SHP77 (cell line): ENCODE results near the gene BANP.
"Not testable (repeated sequence)": the region's sequence is repeated elsewhere in the genome, so short reads cannot be mapped to it uniquely, and the experiment has no call there.

Source experiments
- DNase-seq, 2 experiments: peaks; one replicate each; lab custom pipeline; 2025; lab: John Stamatoyannopoulos, UW

The BANP gene

DNA sequence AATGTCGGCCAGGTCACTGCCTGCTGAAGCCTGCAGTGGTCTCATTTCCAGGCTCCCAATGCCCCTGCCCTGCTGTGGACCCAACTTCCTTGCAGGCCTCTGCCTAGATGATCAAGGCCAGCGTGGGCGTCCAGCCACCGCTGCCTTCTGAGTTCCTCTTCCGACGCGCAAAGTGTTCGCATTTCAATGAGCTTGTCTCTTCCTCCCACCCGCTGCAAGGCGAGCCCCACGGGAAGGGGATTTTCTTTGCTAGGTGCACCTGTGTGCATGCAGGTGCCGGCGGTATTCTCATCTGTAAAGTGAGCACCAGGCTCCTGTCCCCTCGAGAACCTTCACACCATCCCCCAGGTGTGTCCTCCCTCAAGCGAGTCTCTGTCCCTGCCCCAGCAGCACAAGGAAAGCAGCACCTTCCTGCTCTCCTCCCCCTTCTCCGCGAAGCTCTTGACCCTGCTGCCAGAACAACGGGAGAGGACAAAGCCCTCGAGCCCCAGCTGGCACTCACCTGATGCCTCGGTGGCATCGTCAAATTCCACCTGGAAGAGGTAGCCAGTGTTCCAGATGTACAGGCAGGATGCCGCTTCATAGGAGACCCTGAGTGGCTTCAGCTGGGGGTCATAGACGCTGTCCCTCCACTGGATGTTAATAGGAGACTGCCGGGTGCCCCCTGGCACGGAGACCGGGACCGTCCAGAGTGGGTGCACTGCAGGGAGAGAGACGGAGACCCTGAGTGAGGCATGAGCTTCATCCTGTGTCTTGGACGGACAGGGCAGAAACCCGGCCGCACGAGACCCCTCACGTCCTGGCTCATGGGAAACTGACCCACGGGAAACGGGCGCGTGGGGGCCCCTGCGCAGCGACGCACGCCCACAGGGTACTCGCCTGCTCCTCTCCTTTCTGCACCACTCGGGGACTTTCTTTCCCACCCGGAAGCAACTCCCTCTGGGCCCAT is 24.7 kb upstream of the BANP start:
- DNase-seq, result peak in 1 of 2 experiments; percentile 47

DNA sequence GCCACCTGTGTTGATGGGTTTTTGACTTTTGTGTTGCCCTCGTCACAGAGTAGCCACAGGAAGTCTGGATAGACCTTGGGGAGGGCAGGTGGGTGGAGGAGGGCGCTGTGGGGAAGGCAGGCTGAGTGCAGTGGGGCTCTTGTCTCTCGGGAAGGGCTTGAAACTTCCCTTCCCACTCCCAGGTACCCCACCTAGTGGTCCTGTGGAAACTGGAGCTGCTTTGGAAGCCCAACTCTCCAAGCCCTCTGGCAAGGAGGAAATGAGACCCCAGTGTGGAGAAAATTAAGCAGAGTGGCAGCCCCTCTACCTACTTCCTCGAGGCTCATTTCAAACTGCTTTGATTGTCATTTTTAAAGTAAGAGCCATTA is 24.1 kb upstream of the BANP start:
- peak; percentile 57 to 66 for DNase-seq

DNA sequence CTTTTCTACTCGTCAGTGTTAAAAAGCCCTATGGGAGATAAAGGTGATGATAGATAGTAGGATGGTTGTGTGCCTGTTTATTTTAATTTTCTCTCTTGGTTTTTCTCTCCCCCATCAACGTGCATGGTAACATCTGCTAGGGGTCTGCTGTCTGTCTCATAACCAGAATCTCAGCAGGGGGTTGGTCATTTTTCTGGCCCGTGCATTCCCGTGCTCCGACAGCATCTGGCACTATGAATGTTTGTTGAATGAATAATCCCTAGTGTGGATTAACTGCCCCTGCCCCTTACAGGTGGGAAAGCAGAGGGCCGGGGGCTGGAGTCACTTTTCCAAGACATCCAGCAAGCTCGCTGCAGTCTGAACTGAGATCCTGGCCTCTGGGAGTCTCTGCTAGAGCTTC is 21.2 kb upstream of the BANP start:
- DNase-seq, result no peak

DNA sequence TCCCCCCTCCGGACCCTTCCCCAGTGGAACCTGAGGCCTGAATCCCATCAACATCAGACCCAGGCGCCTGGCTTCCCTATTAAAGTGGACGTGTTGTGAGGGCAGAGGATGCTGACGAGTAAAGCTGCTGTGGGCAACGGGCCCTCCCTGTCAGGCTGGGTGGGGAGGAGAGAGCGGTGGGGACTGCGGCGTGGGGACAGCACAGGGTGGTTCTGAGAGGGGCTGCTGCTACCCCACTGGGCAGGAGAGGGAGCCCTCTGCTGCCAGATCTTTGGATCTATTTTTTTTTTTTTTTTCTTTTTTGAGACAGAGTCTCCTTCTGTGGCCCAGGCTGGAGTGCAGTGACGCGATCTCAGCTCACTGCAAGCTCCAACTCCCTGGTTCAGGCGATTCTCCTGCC is 20.8 kb upstream of the BANP start:
- DNase-seq, result peak; percentile 67 to 75

DNA sequence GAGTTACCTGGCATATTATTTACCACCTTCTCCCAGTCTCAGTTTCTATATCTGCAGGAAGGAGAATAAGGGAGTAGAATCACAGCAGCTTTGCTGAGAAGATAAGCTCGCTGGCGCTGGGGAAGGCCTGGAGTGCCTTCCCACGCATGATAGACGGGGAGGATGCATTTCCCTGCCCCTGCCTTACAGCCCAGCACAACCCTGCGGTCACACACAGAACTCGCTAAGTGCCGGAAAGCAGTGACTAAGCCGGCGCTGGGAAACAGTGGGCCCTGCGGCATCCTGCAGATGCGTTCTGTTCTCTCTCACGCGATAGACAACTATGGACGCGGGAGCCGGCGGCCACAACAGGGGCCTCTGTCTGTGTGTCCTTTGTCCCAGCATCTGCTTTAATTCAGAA is 19.7 kb upstream of the BANP start:
- DNase-seq, result peak; percentile 82 to 86

DNA sequence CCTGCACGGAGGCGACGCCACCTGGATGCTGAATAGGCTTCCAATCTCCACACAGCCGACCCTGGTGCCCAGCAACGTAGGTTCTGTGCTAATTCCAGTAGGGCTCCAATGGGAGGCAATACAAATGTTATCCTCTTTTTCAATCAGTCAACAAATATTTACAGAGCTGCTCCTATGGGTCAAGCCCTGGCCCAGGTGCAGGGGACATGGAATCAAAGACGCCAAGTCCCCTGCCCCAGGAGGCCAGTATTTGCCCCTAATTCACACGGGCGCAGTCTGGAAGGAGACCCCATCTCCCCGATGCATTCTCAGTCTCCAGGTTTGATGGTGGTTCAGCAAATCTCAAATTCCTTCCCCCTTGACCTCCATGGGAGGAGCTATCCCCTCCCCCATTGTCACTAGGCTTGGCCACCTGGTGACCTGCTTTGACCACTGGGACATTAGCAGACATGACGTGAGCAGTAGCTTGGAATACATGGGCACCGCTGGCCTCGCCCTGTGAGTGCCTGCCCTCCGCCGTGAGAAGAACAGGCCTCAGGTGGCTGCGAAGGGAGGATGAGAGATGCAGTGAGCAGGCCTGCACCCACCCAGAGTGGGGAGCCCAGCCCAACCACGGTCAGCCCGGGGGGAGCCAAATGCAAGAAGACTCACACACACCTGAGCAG is 18.6 kb upstream of the BANP start:
- peak; percentile 91 to 94 for DNase-seq

DNA sequence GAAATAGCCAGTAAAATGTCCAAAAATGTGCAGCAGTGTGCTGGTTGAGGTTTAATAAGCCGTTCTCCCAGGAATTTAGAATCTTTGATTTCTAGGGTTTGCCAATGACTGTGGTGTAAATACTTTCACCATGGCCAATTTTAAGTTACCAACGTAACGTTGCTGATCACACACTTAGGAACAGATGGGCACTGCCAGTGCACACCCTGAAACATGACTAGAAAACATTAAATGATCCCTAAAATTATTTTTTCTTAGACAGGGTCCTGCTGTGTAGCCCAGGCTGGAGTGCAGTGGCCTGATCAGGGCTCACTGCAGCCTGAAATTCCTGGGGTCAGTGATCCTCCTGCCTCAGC is 18.1 kb upstream of the BANP start:
- no peak for DNase-seq

DNA sequence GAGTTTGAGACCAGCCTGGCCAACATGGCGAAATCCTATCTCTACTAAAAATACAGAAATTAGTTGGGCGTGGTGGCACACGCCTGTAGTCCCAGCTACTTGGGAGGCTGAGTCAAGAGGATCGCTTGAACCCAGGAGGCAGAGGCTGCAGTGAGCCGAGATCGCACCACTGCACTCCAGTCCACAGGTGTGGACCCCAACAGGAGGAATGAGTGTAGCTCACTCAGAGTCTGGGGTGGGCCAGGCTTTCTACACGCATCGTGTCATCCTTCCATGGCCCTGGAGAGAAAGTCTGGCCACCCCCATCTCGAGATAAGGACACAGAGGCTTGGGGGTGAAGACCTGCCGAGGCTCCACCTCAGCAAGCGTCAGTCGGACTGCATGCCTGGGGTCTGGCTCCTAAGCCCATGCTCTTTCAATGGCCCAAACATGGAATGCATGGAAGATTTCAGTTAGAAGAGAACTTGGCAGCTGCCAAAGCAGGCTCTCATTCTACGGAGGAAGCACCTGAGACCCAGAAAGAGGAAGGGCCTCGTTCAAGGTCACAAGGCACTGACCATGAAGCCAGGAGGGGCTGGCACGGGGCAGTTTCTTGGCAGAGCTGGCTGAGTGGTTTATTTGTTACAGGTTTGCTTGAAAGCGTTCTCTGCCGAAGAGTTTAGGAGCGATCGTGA is 16.3 kb upstream of the BANP start:
- DNase-seq, result not testable (repeated sequence)

DNA sequence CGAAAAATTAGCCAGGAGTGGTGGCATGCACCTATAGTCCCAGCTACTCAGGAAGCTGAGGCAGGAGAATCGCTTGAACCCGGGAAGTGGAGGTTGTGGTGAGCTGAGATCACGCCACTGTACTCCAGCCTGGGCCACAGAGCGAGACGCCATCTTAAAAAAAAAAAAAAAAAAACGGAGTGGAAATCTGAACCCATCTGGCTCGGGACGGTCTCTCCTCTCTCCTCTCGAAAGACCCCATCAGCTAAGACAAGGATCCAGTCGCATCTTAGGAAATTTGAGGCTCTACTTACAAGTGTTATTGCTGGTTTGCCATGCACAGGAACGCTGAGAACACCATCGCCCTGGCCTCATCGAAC is 15.2 kb upstream of the BANP start:
- not testable (repeated sequence) for DNase-seq

DNA sequence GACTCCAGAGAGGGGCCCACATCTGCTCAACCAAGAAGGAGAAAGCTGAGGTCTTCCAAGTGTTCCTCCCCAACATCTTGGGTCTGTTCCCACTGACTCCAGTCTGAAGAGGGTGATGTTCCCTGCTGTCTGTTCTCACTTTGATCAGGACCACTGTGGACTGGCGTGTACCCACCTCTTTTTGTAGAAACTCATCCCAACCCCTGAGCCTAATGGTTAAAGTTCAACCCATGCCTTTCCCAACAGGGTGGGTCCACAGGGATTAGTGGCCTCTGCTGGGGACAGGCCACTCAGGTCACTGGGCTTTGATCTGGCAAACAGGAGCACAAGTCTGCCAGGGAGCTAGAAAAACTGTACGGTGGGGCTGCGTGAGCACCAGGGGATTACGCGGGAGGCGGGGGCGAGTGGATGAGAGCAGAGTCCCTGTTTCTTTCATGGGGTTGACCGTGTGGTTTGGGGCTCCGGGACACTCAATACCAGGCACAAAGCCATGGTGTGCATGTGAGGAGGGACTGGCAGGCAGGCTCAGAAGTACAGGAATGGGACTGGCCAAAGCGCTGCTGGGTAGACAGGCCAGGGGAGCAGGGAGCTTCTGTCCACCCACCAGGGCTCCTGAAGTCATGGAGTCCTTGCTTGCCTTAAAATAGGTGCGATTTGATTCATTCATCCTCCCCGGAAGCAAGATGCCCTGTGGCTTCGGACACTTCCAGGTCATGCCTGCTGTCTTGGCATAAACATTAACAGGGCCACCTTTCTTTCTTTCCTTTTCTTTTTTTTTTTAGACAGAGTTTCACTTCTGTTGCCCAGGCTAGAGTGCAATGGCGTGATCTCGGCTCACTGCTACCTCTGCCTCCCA is 14.6 kb upstream of the BANP start, which contains the start of gene CA5A:
Gene CA5A (minus strand): TSS at position 155 of the 856 bp plus-strand sequence. CDS start 79 bp downstream, at position 76.
- no peak for DNase-seq

DNA sequence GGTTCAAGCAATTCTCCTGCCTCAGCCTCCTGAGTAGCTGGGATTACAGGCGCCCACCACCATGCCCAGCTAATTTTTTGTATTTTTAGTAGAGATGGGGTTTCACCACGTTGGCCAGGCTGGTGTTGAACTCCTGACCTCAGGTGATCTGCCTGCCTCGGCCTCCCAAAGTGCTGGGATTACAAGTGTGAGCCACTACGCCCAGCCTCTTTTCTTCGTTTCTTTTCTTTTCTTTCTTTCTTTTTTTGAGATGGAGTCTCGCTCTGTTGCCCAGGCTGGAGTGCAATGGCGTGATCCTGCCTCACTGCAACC is 14.0 kb upstream of the BANP start:
- DNase-seq, result not testable (repeated sequence)

DNA sequence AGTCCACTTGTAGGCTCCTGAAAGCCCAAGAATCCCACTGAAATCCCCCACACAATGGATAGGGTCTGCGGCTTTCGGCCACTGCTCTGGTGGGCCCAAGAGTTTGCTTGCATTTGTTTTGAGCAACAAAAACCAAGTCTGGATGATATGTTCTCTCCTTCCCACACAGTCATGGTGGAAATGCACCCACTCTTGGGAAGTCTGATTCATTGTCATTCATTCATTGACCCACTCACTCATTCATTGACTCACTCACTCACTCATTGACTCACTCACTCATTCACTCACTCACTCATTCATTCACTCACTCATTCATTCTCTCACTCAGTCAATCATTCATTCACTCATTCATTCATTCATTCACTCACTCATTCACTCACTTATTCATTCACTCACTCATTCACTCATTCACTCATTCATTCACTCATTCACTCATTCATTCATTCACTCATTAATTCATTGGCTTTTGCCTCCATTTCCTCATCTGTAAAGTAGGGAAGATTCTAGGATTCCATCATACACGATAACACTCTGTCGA is 12.8 kb upstream of the BANP start:
- DNase-seq, result no peak

DNA sequence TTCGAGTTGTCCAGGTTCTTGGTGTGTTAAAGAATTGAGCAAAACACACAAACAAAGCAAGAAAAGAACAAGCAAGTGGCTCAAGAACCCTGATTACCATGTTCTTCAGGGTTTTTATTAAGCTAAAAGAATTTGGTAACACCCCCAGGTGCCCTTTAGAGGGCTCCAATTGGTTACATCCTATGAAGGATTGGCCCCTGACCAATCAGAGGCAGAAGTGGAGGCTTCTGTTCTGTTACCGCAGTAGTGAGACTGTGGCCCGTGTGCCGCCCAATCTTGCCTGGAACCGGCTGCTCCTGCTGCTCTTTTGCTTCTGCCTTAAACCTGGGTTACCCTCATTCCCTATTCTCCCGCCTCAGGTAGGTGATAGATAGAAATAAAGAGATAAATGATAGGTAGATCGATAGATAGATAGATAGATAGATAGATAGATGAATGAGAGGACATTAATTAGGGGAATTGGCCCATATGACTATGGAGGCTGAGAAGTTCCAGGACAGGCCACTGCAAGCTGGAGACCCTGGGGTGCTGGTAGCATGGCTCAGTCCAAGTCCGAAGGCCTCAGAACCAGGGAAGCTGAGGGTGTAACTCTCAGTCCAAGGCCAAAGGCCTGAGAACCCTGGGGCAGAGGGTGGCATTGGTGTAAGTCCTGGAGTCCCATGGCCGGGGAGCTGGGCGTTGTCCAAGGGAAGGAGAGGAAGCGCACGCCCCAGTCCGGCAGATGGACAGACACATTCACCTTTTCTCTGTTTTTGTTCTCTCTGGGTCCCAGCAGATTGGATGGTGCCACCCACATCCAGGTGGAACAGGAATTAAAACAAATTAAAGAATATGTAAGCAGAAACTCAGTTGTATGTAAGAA is 11.4 kb upstream of the BANP start:
- peak in 1 of 2 experiments; percentile 19 for DNase-seq

DNA sequence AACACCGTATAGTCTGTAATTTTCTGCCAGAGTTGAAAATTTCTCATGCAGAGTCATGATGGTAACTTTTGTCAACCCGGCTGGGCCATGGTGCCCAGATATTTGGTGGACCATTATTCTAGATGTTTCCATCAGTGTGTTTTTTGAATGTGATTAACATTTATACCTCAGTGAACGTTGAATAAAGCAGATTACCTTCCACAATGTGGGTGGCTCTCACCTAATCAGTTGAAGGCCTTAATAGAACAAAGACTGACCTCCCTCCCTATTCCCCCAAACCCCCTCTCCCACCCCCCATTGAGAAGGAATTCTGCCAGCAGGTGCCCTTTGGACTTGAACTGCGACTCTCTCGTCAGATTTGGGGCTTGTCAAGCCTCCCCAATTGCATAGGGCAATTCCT is 8.6 kb upstream of the BANP start:
- DNase-seq, result no peak

DNA sequence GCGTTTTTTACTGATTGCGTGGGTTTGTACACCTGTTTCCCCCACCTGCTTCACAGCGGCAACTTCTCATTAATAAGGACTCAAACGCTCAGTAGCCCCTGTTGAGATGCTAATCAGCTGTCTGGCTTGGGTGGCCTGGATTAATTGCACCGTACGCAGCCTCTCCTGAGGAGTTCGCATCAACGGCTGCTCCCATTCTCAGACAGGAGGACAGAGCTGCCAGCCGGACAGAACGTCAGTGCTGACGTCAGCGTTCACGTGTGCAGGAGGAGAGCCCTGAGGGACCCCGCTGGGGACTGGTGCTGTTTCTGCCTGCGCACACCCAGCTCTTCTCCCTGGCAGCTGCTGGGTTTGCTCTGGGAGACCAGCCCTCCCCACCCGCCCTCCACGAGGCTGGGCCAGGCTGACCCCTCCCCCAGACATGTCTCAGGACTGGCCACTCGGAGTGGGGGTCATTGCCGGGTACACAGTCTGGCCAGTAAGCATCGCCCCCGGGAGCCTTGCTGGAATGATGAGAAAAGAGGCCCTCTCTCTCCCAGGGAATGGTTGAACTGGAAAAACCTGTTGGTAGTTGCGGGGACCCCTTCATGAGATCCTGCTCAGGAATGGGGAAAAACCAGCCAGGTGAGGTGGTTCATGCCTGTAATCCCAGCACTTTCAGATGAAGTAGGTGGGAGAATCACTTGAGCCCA is 5.7 kb upstream of the BANP start:
- peak; percentile 100 for DNase-seq

DNA sequence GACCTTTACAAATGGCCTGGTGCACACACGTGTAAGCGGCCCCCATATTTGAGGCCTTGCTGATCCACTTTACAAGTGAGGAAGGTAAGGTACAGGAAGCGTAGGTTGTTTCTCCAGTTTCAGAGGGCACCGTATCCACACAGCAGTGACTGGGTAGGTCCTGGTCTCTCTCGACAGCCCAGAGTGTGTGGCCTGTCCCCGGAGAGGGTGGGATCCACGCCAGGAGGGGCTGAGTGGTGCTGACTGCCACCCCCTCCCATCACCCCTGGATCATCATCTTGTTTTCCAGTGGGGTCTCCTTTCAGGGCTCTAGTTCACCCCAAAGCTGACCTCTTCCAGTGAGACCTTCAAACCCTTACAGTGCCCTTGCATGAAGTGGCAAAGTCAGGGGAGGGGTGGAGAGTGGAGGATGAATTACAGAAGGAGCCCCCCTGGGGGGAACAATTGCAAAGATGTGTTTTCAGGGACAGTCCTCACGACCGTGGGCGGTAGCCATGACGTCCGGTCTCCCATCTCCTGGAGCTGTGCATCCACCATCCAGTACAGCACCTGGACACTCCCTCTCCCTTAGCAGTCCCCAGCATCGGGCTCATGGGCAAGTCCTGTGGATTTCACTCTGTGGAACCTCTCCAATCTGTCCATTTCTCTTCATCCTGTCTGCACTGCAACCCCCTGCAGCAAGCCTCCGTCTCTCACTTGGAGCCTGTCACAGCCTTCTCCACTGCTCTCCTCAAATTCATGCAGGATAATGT is 4.5 kb upstream of the BANP start:
- peak; percentile 33 to 45 for DNase-seq

DNA sequence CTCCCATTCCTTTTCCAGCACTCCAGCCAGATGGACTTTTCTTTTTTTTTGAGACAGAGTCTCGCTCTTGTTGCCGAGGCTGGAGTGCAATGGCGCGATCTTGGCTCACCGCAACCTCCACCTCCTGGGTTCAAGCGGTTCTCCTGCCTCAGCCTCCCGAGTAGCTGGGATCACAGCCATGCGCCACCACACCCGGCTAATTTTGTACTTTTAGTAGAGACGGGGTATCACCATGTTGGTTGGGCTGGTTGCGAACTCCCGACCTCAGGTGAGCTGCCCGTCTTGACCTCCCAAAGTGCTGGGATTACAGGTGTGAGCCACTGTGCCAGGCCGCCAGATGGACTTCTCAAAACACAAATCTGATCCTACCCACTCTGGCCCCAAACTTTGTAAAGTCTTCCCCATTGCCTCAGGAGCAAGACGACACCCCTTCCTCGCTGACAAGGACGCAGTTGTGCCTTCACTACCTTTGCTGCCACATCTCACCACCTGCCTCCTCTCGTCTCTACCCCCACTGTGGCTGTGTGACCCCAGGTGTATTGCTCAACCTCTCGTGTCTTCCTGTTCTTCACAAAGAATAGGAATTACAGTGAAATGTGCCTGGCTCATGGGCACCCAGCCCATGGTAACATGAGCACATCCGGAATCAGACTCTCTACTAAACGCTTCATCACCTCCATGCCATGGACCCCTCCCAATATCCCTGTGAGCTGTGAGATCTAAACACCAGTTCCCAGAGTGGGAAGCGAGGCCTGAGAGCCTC is 3.7 kb upstream of the BANP start:
- DNase-seq, result peak; percentile 71 to 90

DNA sequence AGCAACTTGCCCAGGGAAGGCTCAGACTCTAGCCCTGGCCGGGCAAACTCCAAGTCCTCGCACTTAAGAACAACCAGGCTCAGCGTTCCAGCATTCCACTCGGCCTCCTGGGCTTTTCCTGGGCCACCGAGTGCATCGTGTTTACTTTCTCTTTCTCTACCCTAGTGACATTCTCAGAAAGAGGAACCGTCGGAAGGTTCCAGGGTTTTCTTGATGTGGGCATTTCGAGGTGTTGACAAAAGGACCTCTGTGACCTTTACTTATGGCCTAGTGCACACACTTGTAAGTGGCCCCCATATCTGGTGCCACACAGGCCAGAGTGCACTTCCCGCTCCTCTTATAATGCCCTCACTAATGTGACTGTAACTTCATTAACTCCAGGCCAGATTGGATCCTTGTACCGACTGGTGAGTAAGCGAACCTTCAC is 3.1 kb upstream of the BANP start:
- DNase-seq, result no peak

DNA sequence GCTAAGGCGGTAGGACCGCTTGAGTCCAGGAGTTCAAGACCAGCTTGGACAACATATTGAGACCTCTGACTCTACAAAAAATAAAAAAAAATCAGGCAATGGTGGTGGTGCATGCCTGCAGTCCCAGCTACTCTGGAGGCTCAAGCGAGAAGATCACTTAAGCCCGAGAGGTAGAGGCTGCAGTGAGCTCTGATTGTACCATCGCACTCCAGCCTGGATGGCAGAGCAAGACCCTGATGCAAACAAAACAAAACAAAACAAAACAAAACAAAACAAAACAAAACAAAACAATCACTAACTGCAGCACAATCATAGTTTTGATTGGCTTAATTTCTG is 2.5 kb upstream of the BANP start:
- peak in 1 of 2 experiments; percentile 38 for DNase-seq
